Measurements from ENCODE around the gene KCNIP1. TPM values are rescaled to one million over a fixed set of nuclear protein-coding genes. Genes with fewer than 3 reads are reported as not detected.

KCNIP1 gene
- total RNA-seq, 1 donor from 2014 or later = not detected

DNA sequence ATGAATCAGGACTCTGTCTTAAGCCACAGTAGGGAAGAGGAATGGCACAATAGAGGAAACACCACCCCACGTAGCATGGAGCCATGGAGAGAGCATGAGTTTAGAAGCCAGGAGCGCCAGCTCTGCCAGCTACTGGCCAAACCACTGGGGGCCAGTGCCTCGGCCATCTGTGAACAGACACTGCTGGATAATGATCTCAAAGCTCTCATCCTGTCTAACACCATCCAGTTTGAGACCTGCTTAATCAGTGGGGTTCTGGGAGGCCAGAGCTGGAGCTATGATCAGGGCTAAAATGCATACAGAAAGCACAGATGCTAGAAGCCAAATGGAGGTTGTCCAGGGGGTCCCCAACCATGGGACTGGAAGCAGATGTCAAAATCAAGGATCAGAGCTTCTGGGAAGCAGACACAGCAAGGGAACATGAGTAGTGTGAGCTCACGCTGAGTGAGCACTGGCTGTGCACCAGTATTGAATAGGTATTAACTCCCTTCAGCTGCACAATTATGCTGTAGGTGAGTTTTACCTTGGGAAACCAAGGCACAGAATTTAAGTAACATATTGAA, 92.7 kb downstream of the KCNIP1 start:
- DNase-seq (ENCODE audit: low read depth, low spot score) = no peak

DNA sequence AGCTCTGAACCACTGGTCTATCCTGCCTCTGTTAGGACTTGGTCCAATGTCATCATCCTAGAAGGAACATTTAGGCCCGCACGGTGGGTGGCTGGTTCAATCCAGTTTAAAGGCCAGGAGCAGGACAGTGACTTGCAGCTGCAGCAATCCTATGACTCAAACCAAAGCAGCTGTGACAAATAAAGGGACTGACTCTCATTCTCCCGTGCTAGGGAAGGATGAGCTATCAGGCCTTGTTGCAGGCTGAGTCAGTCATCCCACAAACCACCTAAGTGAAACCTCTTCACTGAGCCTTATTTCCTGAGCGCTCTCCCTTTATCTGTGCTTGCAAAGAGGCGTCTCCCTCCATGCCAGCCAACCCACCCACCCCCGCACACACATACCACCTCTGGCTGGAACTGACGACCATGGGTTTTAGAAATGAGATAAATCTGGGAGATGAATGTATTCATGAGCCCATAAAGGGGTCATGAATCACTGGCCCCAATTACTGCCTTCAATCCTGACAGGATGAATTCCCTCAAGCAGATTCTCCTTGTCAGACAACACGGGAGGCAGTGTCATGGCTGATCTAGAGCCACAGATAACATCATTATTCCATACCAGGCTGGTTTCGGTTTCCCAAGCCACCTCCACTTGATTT, 93.4 kb downstream of the KCNIP1 start:
- no peak for DNase-seq (ENCODE audit: low read depth, low spot score)

DNA sequence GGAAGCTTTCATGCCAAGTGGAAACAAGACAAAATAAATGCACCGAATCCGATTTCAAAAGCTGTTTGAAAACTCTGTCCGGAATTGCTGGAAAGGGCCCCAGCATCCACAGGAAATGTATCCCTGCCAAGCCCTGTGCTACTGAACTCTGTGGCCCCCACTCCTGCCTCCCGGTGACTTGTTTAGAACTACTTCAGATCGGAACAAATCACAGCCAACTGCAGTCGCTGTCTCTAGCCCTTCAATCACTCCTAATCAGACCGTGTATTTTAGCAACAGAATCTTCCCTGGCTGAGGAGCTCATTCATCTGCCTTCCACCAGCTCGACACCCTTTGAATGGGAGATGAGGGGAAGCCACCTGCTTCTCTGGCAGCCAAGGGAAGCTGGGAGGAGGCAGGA, 94.1 kb downstream of the KCNIP1 start:
- peak; percentile 7 for DNase-seq (ENCODE audit: low read depth, low spot score)

DNA sequence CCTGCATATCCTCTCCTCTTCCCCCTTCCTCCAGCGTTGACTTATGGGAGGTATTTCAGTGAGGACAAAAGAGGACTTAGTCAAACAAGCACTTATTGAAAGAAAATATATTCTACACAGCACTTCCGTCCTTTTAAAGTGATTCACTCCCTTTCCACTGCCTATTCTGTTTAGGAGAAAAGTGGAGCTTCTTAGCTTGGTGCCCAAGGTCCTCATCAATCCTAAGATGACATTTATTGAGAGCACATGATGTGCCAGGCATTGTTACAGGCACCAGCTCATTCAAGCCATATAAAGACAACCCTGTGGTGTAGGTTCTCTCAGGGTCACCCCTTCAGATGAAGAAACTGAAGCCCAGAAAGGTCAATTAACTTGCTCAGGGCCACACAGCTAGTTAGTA, 95.9 kb downstream of the KCNIP1 start:
- DNase-seq (ENCODE audit: low read depth, low spot score) = no peak

- no peak for DNase-seq (ENCODE audit: low read depth, low spot score)
Observed at GRCh38 chr5:170601619-170602018, 97.8 kb downstream of the KCNIP1 start.

DNA sequence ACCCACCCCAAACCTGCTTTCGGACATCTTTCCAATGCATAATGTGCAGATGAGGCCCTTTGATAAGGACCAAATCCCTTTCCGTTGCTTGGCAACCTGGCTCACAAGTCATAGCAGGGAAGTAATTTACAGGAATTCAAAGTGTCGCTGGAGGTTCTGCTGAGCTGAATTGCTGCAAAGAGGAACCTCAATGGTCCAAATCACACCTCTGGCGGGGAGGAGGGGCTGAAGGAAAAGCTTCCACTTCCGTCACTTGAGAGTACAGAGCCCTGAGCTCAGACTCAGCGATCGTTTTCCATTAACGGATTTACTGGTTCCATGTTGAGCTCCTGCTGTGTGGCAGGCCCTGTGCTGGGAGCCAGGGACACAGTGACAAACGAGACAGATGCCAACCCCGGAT, 99.3 kb downstream of the KCNIP1 start:
- no peak for DNase-seq (ENCODE audit: low read depth, low spot score)

DNA sequence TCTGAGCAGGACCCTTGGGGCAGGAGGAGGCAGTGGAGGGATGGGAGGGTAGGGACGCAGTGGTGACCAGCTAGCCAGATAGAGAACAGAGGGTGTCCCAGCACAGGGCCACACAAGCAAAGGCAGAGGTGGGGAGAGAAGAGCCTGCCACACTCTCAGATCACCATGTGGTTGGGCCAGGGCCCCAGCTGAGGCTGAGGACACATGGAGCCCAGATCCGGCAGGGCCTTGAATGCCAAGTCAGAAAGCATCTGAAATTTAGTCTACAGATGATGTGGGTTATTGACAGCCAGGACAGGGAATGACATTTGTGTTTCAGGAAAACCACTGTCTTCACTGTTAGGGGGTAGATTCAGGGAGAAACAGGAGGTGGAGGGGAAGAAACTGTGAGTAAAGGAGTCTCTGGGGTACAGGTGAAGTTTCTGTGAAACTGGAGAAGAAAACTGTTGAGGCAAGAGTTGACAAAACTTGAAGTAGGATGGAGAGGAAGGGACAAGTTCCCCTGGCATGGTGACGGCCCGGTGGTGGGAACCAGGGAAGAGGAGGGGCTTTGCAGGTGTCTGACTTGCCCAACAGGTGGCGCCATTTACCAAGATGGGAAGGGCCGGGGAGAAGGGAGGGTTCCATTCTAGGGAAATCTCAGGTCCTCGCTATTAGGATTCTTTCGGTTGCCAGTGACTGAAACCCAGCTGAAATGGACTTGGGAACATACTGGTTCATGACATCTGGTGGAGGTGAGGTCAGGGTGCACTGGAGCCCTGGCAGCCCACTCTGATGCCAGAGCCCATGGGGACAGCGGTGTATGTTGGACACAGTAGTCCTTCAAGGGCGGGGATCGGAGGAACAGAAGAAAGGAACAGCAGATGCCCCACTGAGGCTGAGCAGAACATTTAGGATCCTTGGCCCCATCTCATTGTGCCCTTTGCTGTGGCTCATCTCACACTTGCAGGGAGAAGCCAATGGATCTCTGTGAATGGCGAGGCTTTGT, 100.1 kb downstream of the KCNIP1 start:
- DNase-seq (ENCODE audit: low read depth, low spot score) = no peak

- DNase-seq (ENCODE audit: low read depth, low spot score) = no peak
Observed at GRCh38 chr5:170606941-170607340, 103.1 kb downstream of the KCNIP1 start.

DNA sequence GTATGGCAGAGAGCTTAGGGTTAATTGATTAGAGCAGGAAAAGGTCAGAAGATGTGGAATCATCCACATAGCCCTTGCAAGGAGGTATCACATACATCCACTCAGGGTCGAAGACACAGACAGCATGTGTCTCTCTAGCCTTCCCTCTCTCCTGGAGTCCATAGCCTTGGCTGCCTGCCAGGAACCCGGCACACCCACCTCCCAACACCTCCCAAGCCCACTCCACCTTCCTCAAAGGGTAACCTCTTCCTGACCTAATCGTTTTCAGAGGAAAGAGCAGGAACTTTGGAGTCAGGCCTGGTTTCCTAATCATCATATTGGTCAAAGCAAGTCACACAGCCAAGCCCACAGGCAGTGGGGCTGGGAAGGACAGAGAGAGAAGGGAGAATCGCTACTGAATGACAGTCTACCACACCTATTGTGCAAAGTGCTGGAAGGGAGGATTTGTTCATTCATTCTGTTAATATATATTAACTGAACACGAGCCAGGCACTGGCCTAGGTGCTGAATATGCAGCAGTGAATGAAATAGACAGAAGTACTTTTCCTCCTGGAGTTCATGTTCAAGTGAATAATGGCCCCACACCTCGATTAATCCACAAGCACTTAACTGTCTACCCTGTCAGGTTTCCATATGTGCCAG, 107.8 kb downstream of the KCNIP1 start:
- DNase-seq (ENCODE audit: low read depth, low spot score) = no peak

DNA sequence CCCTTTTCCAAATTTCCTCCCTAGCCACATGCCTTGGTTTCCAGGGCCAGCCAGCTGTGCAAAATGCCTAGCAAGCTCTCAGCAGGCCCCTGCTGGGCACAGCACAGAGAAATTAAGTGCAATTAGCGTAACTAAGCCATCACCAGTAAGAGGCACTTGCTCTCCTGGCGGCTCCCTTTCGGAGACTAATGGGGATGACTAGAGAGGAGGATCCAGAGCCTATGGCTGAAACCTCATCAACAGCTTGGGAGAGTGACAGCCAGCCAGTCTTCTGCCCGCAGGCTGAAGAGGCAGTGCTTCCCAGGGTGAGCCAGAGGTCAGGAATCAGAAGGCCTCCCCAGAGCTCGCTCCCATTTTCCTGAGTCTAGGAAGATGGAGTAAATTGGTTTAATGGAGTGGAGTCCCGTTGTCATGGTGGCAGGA, 108.4 kb downstream of the KCNIP1 start:
- DNase-seq (ENCODE audit: low read depth, low spot score) = no peak

- no peak for DNase-seq (ENCODE audit: low read depth, low spot score)
Observed at GRCh38 chr5:170614065-170614490, 110.3 kb downstream of the KCNIP1 start.

DNA sequence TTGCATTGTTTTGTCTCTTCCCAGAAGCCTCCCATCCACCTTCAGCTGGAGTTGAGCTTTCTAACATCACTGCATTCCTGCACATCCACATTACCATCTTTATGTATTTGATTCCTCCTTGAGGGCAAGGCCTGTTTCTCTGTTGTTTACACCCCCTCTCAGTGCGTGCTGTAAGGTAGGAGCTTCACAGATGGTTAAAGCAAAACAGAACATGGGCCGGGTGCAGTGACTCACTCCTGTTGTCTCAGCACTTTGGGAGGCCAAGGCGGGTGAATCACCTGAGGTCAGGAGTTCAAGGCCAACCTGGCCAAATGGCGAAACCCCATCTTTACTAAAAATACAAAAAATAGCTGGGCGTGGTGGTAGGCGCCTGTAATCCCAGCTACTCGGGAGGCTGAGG, 110.9 kb downstream of the KCNIP1 start:
- DNase-seq (ENCODE audit: low read depth, low spot score) = no peak

DNA sequence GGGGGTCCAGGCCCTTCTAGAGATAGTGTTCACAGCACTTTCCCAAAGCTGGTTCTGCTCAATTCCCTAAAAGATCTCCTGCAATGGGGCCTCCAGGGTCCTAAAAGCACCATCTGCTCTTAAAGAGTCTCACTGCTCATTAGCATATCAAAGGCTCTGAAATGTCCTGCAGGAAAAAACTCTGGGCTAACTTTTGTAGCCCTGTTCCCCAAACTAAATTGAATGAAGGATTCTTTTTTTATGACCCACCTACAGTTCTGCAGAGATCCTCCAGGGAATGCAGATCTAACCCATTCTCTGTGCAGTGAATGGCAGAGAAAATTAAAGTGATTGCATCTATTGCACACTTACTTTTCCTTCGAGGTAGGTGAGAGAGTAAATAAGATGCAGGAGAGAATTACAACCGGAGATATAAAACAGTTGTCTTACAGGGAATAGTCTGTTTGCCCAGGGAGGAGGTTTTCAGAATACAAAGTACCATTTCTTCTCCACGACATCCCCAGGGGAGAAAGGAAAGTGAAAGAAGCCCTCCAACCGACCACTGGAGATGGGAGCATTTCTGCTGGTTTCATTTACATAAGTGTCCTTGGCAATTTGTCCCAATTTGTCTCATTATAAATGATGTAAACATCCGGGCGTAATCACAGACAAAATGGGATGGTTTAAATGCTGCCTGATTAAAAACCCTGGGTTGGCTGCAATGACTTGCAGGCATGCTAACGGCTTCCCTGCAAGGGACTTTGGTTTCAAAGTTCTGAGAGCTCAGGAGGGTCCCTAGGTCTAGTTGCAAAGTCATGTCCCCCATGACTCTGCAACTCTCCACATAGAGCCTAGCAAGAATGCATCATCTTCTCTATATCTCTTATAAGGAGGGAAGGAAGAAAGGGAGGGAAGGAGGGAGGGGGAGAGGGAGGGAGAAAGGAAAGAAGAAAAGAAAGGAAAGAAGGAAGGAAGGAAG, 114.0 kb downstream of the KCNIP1 start:
- no peak for DNase-seq (ENCODE audit: low read depth, low spot score)

GRCh38 chr5:170619869-170620268, 116.0 kb downstream of the KCNIP1 start:
- no peak for DNase-seq (ENCODE audit: low read depth, low spot score)

GRCh38 chr5:170622933-170623332, 119.1 kb downstream of the KCNIP1 start:
- DNase-seq (ENCODE audit: low read depth, low spot score) = no peak

- DNase-seq (ENCODE audit: low read depth, low spot score) = peak; percentile 49
Observed at GRCh38 chr5:170623576-170624181, 119.9 kb downstream of the KCNIP1 start.

- no peak for DNase-seq (ENCODE audit: low read depth, low spot score)
Observed at GRCh38 chr5:170625221-170626165, 121.7 kb downstream of the KCNIP1 start.

- no peak for DNase-seq (ENCODE audit: low read depth, low spot score)
Observed at GRCh38 chr5:170626507-170627150, 122.8 kb downstream of the KCNIP1 start.

- DNase-seq (ENCODE audit: low read depth, low spot score) = no peak
Observed at GRCh38 chr5:170627271-170627670, 123.5 kb downstream of the KCNIP1 start.

All from pulmonary artery endothelial cell (primary cell).